GM12872 (cell line): ENCODE data around the gene GPR150.

Experiments used
- TF ChIP-seq, protein P1 (sequence below): IDR thresholded peaks from 3 replicates; pipeline ENCODE4 v1.5.1; 2011; ENCODE audit warnings: low read depth, mild to moderate bottlenecking, low read length, moderate library complexity; ENCODE audit not compliant: insufficient read depth

GPR150 gene

DNA sequence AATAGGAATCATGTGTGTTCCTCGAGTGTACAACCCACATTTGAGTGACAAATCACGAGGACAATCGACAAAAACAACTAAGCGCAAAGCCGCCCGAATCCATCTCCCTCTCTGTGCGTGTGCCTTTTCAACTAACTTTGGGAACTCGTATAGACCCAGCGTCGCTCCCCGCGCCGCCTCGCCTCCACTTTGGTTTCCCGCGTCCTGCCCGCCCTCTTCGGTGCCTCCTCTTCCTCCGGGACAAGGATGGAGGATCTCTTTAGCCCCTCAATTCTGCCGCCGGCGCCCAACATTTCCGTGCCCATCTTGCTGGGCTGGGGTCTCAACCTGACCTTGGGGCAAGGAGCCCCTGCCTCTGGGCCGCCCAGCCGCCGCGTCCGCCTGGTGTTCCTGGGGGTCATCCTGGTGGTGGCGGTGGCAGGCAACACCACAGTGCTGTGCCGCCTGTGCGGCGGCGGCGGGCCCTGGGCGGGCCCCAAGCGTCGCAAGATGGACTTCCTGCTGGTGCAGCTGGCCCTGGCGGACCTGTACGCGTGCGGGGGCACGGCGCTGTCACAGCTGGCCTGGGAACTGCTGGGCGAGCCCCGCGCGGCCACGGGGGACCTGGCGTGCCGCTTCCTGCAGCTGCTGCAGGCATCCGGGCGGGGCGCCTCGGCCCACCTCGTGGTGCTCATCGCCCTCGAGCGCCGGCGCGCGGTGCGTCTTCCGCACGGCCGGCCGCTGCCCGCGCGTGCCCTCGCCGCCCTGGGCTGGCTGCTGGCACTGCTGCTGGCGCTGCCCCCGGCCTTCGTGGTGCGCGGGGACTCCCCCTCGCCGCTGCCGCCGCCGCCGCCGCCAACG, at the start of gene GPR150:
Gene GPR150 (plus strand): TSS at position 58 of the 840 bp plus-strand sequence. CDS start 189 bp downstream, at position 247.
- TF ChIP-seq, protein P1, sequence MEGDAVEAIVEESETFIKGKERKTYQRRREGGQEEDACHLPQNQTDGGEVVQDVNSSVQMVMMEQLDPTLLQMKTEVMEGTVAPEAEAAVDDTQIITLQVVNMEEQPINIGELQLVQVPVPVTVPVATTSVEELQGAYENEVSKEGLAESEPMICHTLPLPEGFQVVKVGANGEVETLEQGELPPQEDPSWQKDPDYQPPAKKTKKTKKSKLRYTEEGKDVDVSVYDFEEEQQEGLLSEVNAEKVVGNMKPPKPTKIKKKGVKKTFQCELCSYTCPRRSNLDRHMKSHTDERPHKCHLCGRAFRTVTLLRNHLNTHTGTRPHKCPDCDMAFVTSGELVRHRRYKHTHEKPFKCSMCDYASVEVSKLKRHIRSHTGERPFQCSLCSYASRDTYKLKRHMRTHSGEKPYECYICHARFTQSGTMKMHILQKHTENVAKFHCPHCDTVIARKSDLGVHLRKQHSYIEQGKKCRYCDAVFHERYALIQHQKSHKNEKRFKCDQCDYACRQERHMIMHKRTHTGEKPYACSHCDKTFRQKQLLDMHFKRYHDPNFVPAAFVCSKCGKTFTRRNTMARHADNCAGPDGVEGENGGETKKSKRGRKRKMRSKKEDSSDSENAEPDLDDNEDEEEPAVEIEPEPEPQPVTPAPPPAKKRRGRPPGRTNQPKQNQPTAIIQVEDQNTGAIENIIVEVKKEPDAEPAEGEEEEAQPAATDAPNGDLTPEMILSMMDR, result no peak; the same call in 2 of the 3 replicates

DNA sequence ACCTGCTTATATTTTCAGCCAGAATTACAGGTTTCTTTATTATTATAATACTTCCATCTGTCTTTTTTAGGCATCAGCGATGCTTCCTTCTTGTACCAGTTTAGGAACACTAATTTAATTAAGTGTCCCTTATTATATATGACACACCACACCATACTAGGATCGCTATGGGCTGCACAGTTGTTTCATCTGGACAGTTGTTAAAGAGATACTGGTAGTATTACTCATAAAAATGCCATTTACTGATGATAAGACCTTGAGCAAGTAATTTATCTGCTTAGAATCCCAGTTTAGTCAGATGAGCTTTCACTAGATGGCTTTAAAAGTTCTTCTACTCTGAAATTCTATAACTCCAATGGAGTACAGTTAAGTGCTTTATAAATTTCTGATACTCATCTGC, 47.9 kb upstream of the GPR150 start:
- TF ChIP-seq, protein P1, result no peak

DNA sequence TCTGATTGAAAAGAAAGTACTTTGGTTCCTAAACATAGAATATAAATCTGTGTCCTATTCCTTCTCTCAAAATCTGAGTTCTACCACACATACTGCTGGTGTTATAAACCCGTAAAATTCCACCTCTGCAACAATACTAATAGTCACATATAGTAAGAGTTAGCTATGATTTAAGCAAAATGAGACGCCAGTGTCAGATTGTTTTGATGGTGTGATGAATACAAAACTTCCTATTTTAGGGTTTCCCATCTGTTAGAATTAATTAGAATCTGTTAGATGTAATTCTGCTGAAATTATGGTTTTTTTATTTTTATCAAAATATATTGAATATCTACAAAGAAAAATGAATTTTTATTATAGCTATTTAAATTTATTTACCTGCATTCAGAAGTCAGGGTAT, 38.3 kb upstream of the GPR150 start:
- TF ChIP-seq, protein P1, result no peak

DNA sequence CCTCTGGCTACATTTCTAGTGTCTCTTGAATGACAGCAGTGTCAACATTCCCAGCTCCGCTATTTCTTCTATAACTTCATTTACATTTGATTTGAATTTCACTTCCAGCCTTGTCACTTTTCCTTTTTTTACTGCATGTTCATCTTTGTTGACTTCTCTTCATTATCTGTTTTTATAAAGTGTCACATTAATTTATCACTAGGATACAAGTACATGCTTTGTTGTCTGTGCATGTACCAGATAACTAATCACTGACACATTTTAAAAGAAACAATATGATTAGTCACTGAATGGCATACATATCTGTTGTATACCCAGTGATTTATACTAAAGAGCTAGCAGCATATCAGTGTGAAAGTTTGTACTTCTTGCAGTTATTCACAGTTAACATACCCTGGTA, 35.9 kb upstream of the GPR150 start:
- TF ChIP-seq, protein P1, result no peak

DNA sequence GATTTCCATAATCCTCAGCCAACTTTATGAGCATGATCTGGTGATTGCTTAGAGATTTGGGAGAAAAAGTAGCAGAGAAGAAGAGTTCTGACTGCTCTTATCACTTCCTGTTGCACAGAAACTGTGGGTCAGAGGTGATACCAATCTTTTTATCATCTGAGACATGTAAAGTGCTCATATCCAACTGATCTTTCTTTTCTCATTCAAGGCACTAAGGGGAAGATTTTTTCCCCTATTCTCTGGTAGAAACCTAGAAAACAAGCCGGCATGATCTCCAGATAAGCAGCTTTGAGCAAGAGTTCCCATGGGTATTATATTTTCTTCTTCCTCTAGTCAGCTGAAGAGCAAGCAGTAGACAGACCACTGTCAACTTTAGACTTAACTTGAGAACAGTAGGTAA, 29.0 kb upstream of the GPR150 start:
- TF ChIP-seq, protein P1, result no peak

DNA sequence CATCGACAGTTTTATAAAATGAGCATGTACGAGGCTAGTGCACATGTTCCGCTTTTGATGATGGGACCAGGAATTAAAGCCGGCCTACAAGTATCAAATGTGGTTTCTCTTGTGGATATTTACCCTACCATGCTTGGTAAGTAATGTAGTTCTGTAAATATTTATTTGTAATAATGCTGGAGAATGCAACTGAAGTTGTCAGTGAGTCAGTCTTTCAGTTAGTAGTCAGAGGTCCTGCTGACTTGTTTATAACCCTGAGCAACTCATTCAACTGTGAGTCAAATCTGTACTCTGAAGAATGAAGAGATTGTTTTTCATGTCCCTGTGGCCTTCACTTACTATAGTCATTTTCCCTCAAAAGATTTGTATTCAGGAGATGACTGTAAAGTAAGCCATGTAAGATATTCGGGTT, 28.4 kb upstream of the GPR150 start:
- TF ChIP-seq, protein P1, result no peak

DNA sequence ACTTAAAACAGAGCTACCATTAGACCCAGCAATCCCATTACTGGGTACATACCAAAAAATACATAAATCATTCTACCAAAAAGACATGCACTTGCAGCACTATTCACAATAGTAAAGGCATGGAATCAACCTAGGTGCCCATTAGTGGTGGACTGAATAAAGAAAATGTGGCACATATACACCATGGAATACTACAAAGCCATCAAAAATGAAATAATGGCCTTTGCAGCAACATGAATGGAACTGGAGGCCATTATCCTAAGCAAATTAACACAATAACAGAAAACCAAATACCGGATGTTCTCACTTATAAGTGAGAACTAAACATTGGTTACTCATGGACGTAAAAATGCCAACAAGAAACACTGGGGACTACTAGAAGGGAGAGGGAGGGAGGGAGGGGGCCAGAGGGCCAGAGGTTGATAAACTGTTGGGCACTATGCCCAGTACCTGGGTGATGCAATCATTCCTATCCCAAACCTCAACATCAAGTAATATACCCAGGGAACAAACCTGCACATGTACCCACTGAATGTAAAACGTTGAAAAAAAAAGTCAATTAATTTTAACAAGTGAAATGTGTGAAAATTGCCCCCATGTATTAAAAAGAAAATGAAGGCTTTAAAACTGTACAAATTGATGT, 24.5 kb upstream of the GPR150 start:
- TF ChIP-seq, protein P1, result no peak
